ENCODE data around the gene SLC23A1. TPM values are rescaled to one million over a fixed set of nuclear protein-coding genes. Genes with fewer than 3 reads are reported as not detected.

The SLC23A1 gene
- total and polyA plus RNA-seq, 9 of the 15 experiments (the other 6 are each of a cell fraction or from before 2014, with no cell fraction given) = 0.03 to 0.20 (median 0.05) TPM; not detected in 5

DNA sequence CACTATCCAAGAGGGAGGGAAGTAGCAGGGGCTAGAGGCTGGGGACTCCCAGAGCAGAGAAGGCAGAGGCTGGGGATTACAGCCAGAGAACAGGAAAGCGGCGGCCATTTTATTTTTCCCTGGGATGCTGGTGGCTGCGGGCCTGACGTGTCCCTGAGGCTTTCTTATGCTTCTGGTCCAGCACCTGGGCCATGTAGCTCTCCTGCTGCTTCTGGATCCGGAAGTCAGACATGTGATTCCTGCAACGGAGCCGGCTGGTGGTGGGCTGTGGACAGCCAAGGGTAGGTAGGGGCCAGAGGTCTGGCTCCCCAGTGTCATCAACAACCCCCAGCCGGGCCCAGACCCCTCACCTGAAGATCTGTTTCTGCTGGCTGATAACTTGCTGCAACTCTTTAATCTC is 13.6 kb upstream of the SLC23A1 start:
- intact Hi-C loops (cut with micrococcal nuclease) (no loop called here), in situ Hi-C loops (cut with MboI) (no loop called here)
- FAIRE-seq (no peak), DNase-seq (ENCODE audit: extremely low read depth in 1 of 4, low spot score in 3 of 4) (no peak), ATAC-seq (0 out of 3 replicates have a peak, but pooled peaks have one; percentile 16)
- ChIA-PET POLR2A (interaction anchor here (0.6 to 1.0 kb wide), 2 partner anchors 9 to 810 kb away, joined by 3 to 5 read pairs; no protein-coding TSS in a partner anchor), CTCF (ENCODE audit: low intra/inter-chr PET ratio) (no interaction called here)
- no peaks in the 10 kb centered on the region for H4K20me1 ChIP-seq (replicated peaks; ENCODE audit: control insufficient read depth, insufficient read depth, low read length)
- no peaks in the 10 kb centered on the region for H3K27me3 ChIP-seq (ENCODE audit: control insufficient read depth in 2 of 2, insufficient read depth in 2 of 2, low read length in 2 of 2)
- no peak overlapping the region for H3K4me3 ChIP-seq
- TF ChIP-seq ETV5 (CRISPR knock-in tag; IDR thresholded peaks at IDR 0.05; ENCODE audit: low read depth) (no peak), YY1 (IDR thresholded peaks at IDR 0.05; ENCODE audit: borderline replicate concordance in 1 of 3, control insufficient read depth in 1 of 3, extremely low read depth in 1 of 3, insufficient read depth in 3 of 3, insufficient read length in 1 of 3, insufficient replicate concordance in 2 of 3, low read depth in 1 of 3, low read length in 2 of 3) (peak in 2 of 3 experiments; percentile 42 to 61), NFYB (IDR thresholded peaks at IDR 0.05; ENCODE audit: extremely low read depth, insufficient read length) (no peak)
- no peaks in the 10 kb centered on the region for H3K9me1 ChIP-seq (ENCODE audit: control insufficient read depth, insufficient read depth, low read length)
- no peak overlapping the region for H3K9ac ChIP-seq (ENCODE audit: insufficient read depth in 1 of 2, low read depth in 2 of 2, low read length in 2 of 2)
- H3K9me3 ChIP-seq (replicated peaks; ENCODE audit: control insufficient read depth, insufficient read depth, low read depth, low read length) = no peaks in the 10 kb centered on the region; the same call in 1 of the 2 replicates
- H3K4me1 ChIP-seq (replicated peaks in 1 of 2; ENCODE audit: control insufficient read depth in 2 of 2, insufficient read depth in 2 of 2, low read length in 2 of 2) = peaks cover 9% of the 10 kb centered on the region in 2 experiments
- no peak overlapping the region for H3K27ac ChIP-seq (ENCODE audit: extremely low read depth, low read depth, low read length)
- 43% methylated on average over 6 of the region's 8 CpGs for WGBS (ENCODE audit: insufficient coverage, low coverage, missing lambda C conversion rate)
- H3K36me3 ChIP-seq (ENCODE audit: control insufficient read depth, insufficient read depth, low read length) = 0 out of 3 replicates have a peak, but pooled peaks cover 2% of the 10 kb centered on the region
- no peak overlapping the region for H2AFZ ChIP-seq (ENCODE audit: low read depth, low read length)
- H3K4me2 ChIP-seq (ENCODE audit: insufficient read depth, low read length) = no peak overlapping the region
- no TSS peak for BruUV-seq (replicated peaks)
- H3K79me2 ChIP-seq (ENCODE audit: control insufficient read depth, insufficient read depth, low read length) = no peaks in the 10 kb centered on the region
